Sigmoid colon (tissue), 7 donors: Measurements from ENCODE around the gene DBT. TPM values are rescaled to one million over a fixed set of nuclear protein-coding genes. Genes with fewer than 3 reads are reported as not detected.
"Not testable (repeated sequence)": the region's sequence is repeated elsewhere in the genome, so short reads cannot be mapped to it uniquely, and the experiment has no call there.

Source experiments
- DNase-seq: peaks from one replicate; pipeline ENCODE4 v3.0.0-alpha.2; 2019
- H3K27ac ChIP-seq, 4 donors: fragments of 200-600 bp; sonication (generic); one replicate each; pipeline ENCODE4 v1.5.1; 2016 to 2019; ENCODE audit warnings: mild to moderate bottlenecking in 1 of 4
- H3K27me3 ChIP-seq, 3 donors: fragments of 200-600 bp; sonication (generic); one replicate each; pipeline ENCODE4 v1.5.1; 2019; ENCODE audit warnings: mild to moderate bottlenecking in 1 of 3
- H3K36me3 ChIP-seq, 4 donors: fragments of 200-600 bp; sonication (generic); one replicate each; pipeline ENCODE4 v1.5.1; 2016 to 2019
- H3K4me1 ChIP-seq, 4 donors: fragments of 200-600 bp; sonication (generic); one replicate each; pipeline ENCODE4 v1.5.1; 2017 to 2019
- H3K4me3 ChIP-seq, 4 donors: fragments of 200-600 bp; sonication (generic); one replicate each; pipeline ENCODE4 v1.5.1; 2017 to 2019; ENCODE audit warnings: mild to moderate bottlenecking in 2 of 4, moderate library complexity in 1 of 4
- H3K9me3 ChIP-seq, 4 donors: fragments of 200-600 bp in 3 of 4; sonication (generic) in 3 of 4; one replicate each; pipeline versions ENCODE4 v1.5.1 to v1.6.1; 2013 to 2019
- EP300 ChIP-seq, 4 donors: sonication (generic); formaldehyde crosslinking; IDR thresholded peaks; one replicate each; pipeline ENCODE4 v1.6.1; 2017; ENCODE audit warnings: antibody characterized with exemption in 4 of 4
- POLR2A ChIP-seq, 2 donors: fragments of 450-650 bp; IDR thresholded peaks; one replicate each; pipeline ENCODE4 v1.6.1; 2016; ENCODE audit warnings: antibody characterized with exemption in 2 of 2, mild to moderate bottlenecking in 2 of 2, moderate library complexity in 2 of 2
- POLR2AphosphoS5 ChIP-seq, 4 donors: sonication (generic); formaldehyde crosslinking; IDR thresholded peaks; one replicate each; pipeline ENCODE4 v1.6.1; 2017; ENCODE audit warnings: antibody characterized with exemption in 4 of 4
- WGBS, 2 donors: extraction: QIAGEN DNeasy Blood & Tissue Kit; methylation state at CpG; one replicate each; pipeline ENCODE4 v1.1.7; 2013; 5-methylcytosine and 5-hydroxymethylcytosine counted together
- intact Hi-C: fragments of 100-400 bp; cut with DNase I; formaldehyde crosslinking; loops from one replicate; pipeline ENCODE4 v1.15.1; 2023
- polyA plus RNA-seq, 3 donors: library from polyadenylated mRNA; stranded (reverse); fragments of 200-250 nt; gene quantifications; one replicate each; pipeline ENCODE4 v1.2.3, GENCODE V29; 2013
- total RNA-seq, 4 donors: library from RNA; depleted of rRNA; stranded (reverse); fragments of >200 nt; gene quantifications; one replicate each; pipeline ENCODE4 v1.1.0, GENCODE V29; 2016
- TF ChIP-seq, protein P1 (sequence below), 4 experiments: fragments of 450-650 bp in 3 of 4; fragments of 200-600 bp in 1 of 4; IDR thresholded peaks; one replicate each; pipeline ENCODE4 v1.5.1; 2016 to 2019; ENCODE audit warnings: antibody characterized with exemption in 4 of 4, mild to moderate bottlenecking in 3 of 4, moderate library complexity in 2 of 4
- donor health status: healthy with polysubstance abuse.
- donor health status: Bipolar disorder and iron deficiency.
- donor health status: healthy.

Gene DBT
- total and polyA plus RNA-seq, 7 donors: 3.0 to 14.3 (median 8.8) TPM

DNA sequence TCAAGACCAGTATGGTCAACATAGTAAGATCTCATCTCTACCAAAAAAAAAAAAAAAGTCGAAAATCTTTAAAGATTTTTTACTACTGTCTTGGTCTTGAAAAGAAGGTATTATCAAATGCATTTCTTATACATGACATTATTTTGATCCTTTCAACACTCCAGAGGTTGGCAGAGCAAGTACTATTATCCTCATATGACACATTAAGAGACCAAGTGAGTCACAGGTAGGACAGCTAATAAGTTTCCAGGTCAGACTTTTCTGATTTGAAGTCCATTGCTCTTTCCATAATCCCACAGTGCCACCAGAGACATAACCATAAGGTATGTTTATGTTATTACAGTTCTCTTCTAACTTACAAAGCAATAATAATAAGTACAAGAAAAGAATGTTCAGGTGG lies 15.2 kb downstream of the DBT start:
- Histone ChIP-seq H3K27ac (no peak overlapping the region), H3K4me3 (no peak overlapping the region), H3K4me1 (no peaks in the 10 kb centered on the region), H3K36me3 (peaks cover 0 to 78% (median 5%) of the 10 kb centered on the region in 4 donors), H3K9me3 (no peaks in the 10 kb centered on the region), H3K27me3 (no peaks in the 10 kb centered on the region)
- intact Hi-C loops: no loop called here
- no peak for DNase-seq
- WGBS, 2 donors: 92 to 97% methylated on average over 1 of the region's 1 CpG
- TF ChIP-seq POLR2A (IDR thresholded peaks at IDR 0.05) (no peak), EP300 (IDR thresholded peaks at IDR 0.05) (no peak), POLR2AphosphoS5 (IDR thresholded peaks at IDR 0.05) (no peak)
- TF ChIP-seq, protein P1, sequence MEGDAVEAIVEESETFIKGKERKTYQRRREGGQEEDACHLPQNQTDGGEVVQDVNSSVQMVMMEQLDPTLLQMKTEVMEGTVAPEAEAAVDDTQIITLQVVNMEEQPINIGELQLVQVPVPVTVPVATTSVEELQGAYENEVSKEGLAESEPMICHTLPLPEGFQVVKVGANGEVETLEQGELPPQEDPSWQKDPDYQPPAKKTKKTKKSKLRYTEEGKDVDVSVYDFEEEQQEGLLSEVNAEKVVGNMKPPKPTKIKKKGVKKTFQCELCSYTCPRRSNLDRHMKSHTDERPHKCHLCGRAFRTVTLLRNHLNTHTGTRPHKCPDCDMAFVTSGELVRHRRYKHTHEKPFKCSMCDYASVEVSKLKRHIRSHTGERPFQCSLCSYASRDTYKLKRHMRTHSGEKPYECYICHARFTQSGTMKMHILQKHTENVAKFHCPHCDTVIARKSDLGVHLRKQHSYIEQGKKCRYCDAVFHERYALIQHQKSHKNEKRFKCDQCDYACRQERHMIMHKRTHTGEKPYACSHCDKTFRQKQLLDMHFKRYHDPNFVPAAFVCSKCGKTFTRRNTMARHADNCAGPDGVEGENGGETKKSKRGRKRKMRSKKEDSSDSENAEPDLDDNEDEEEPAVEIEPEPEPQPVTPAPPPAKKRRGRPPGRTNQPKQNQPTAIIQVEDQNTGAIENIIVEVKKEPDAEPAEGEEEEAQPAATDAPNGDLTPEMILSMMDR (IDR thresholded peaks at IDR 0.05): no peak

DNA sequence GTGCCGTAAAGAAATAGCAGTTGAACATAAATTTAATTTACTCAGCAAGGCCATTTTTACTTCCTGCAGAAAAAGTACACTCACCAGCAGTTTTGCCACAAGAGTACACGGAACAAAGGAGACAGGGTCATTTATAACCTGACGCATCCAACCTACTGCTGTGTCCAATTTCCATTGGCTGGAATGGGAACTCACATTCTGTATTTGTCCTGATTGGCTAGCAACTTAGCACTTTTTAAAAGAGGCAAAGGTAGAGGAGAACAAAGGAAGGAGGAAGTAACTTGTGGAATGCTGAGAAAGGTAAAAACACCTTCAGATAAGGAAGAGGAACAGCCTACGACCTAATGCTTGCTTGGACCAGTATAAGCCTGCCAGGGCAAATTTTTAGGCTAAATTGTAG lies 16.1 kb downstream of the DBT start:
- peaks cover 0 to 79% (median 5%) of the 10 kb centered on the region in 4 donors for H3K36me3 ChIP-seq

DNA sequence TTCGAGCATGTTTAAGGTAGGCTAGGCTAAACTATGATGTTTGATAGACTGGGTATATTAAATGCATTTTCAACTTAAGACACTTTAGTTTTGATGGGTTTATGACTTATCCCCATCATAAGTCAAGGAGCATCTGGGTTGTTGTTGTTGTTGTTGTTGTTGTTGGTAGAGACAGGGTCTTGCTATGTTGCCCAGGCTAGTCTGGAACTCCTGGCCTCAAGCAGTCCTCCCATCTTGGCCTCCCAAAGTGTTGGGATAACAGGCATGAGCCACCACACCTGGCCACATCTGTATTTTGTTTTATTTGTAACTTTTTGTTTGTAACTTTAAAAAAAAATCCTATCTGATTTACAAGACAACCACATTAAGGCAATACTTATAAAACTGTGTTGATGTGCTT lies 17.5 kb downstream of the DBT start:
- 98 to 99% methylated on average over 1 of the region's 1 CpG for WGBS, 2 donors
- no peaks in the 10 kb centered on the region for H3K4me1 ChIP-seq
- H3K36me3 ChIP-seq: peaks cover 0 to 84% (median 7%) of the 10 kb centered on the region in 4 donors
- no peak overlapping the region for H3K4me3 ChIP-seq
- no peak overlapping the region for H3K27ac ChIP-seq
- intact Hi-C loops: no loop called here
- no peaks in the 10 kb centered on the region for H3K9me3 ChIP-seq
- no peak for DNase-seq
- H3K27me3 ChIP-seq: no peaks in the 10 kb centered on the region
- TF ChIP-seq POLR2A (IDR thresholded peaks at IDR 0.05): no peak
- no peak for TF ChIP-seq POLR2AphosphoS5 (IDR thresholded peaks at IDR 0.05)
- no peak for TF ChIP-seq EP300 (IDR thresholded peaks at IDR 0.05)
- TF ChIP-seq, protein P1 (IDR thresholded peaks at IDR 0.05): no peak

More for the DNA sequence above, 16.1 kb downstream of the DBT start:
- H3K4me3 ChIP-seq, intact Hi-C loops, H3K4me1 ChIP-seq, H3K27me3 ChIP-seq, H3K9me3 ChIP-seq, H3K27ac ChIP-seq, DNase-seq: not testable (repeated sequence)
- WGBS, 2 donors: 72 to 90% methylated on average over 4 of the region's 4 CpGs

DNA sequence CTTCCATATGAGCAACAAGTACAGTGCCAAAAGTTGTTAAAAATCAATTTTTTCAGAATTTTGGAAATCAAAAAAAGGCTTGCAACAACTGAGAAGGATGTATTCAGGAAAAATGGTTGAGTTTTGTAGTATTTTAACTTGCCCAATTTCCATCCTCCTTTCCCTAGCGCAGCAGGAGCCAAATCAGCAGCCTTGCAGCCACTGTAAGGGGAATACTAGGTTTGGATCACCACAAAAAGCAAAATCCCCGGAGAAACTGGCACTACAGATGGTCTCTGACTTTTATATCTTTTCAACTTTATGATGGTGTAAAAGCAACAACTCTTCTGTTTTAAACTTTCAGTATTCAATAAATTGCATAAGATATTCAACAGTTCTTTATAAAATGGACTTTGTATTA lies 17.9 kb downstream of the DBT start:
- Histone ChIP-seq H3K36me3 (peaks cover 0 to 84% (median 7%) of the 10 kb centered on the region in 4 donors), H3K9me3 (no peaks in the 10 kb centered on the region), H3K4me3 (no peak overlapping the region), H3K27ac (no peak overlapping the region), H3K4me1 (no peaks in the 10 kb centered on the region), H3K27me3 (no peaks in the 10 kb centered on the region)
- 98% methylated on average over 2 of the region's 2 CpGs for WGBS, 2 donors
- DNase-seq: no peak
- intact Hi-C loops: no loop called here
- TF ChIP-seq EP300 (IDR thresholded peaks at IDR 0.05) (no peak), POLR2AphosphoS5 (IDR thresholded peaks at IDR 0.05) (no peak), POLR2A (IDR thresholded peaks at IDR 0.05) (no peak)
- TF ChIP-seq, protein P1 (IDR thresholded peaks at IDR 0.05): no peak

DNA sequence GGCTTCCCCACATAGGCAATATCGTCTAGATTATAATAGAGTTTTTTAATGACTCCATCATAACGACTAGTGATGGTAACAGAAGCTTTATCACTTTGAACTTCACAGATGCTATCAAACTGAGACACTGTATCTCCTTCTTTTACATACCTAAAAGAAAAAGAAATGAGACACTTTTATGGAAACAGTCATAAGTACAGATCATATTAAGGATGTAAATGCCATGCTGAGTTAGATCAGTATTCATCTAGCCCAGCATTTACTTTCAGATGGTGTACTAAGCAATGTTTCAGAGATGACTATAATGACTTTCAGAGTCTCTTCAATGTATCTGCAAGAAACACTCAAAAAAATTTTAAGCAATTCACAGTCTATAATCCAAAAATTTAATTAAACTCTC lies 18.9 kb downstream of the DBT start:
- Histone ChIP-seq H3K27ac (no peak overlapping the region), H3K9me3 (no peaks in the 10 kb centered on the region), H3K4me3 (no peak overlapping the region), H3K4me1 (no peaks in the 10 kb centered on the region), H3K36me3 (peaks cover 0 to 86% (median 7%) of the 10 kb centered on the region in 4 donors), H3K27me3 (no peaks in the 10 kb centered on the region)
- TF ChIP-seq EP300 (IDR thresholded peaks at IDR 0.05): no peak
- TF ChIP-seq, protein P1 (IDR thresholded peaks at IDR 0.05): no peak
- TF ChIP-seq POLR2A (IDR thresholded peaks at IDR 0.05): no peak
- TF ChIP-seq POLR2AphosphoS5 (IDR thresholded peaks at IDR 0.05): no peak
- WGBS, 2 donors: 73 to 84% methylated on average over 2 of the region's 2 CpGs
- DNase-seq: no peak
- intact Hi-C loops: no loop called here
